Effector memory CD4-positive, alpha-beta T cell (primary cell): ENCODE data around the gene PAXX.

Experiments
- DNase-seq, 3 donors: peaks; one replicate each; pipeline ENCODE4 v3.0.0-alpha.2; 2020
- H3K27ac ChIP-seq: 2 replicates; pipeline ENCODE4 v1.7.0; 2013; ENCODE audit warnings: mild to moderate bottlenecking, low read length, moderate library complexity; ENCODE audit not compliant: insufficient read depth, poor library complexity, severe bottlenecking
- H3K27me3 ChIP-seq: replicated peaks from 2 replicates; pipeline ENCODE4 v1.7.0; 2013; ENCODE audit warnings: mild to moderate bottlenecking, low read length; ENCODE audit not compliant: insufficient read depth, control insufficient read depth, poor library complexity, severe bottlenecking
- H3K36me3 ChIP-seq: 2 replicates; pipeline ENCODE4 v1.7.0; 2013; ENCODE audit warnings: mild to moderate bottlenecking, low read length, moderate library complexity; ENCODE audit not compliant: control insufficient read depth, insufficient read depth
- H3K4me1 ChIP-seq: 2 replicates; pipeline ENCODE4 v1.7.0; 2013; ENCODE audit warnings: low read length, mild to moderate bottlenecking; ENCODE audit not compliant: control insufficient read depth, insufficient read depth, poor library complexity, severe bottlenecking
- H3K4me3 ChIP-seq: 2 replicates; pipeline ENCODE4 v1.7.0; 2013; ENCODE audit warnings: low read length, low read depth, mild to moderate bottlenecking; ENCODE audit not compliant: insufficient read depth, poor library complexity, severe bottlenecking
- H3K9me3 ChIP-seq: 2 replicates; pipeline ENCODE4 v1.7.0; 2013; ENCODE audit warnings: mild to moderate bottlenecking, low read length, moderate library complexity; ENCODE audit not compliant: control insufficient read depth

PAXX gene

GRCh38 chr9:137017791-137018497 lies 25.7 kb downstream of the PAXX start:
- H3K27ac ChIP-seq, result no peak overlapping the region
- no peak overlapping the region for H3K4me3 ChIP-seq
- no peak for DNase-seq
- H3K27me3 ChIP-seq, result no peaks in the 10 kb centered on the region
- H3K9me3 ChIP-seq, result no peaks in the 10 kb centered on the region
- H3K4me1 ChIP-seq, result no peaks in the 10 kb centered on the region
- peaks cover 44% of the 10 kb centered on the region for H3K36me3 ChIP-seq

DNA sequence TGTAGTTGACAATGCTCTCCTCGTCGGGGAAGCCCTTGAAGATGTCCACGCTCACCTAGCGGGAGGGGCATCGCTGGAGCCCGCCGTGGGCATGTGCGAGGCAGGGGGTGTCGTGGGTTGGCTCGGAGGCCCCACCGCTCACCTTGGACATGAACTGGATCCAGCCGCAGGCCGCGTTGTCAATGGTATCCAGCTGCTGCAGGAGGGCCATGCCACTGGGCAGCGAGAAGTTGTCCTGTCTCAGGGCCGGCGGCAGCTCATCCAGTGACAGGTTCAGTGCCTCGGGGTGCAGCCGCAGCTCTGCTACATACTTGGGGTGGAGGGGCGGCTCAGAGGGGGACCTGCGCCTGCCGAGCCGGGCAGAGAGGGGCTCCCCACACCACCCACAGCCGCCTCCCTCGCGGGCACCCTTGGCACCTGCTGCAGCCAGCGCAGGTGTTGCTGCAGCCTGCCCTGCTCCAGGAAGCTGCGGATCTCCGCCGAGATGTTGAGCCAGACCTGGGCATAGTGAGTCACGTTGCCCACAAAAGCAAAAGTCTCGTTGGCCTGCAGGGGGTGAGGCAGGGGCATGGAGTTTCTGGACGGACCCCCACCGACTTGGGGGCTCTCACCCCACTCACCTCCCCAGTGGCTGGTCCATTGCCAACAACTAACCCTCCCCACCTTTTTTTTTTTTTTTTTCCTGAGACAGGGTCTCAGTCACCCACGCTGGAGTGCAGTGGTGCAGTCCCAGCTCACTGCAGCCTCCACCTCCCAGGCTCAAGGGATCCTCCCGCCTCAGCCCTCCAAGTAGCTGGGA lies 26.7 kb downstream of the PAXX start:
- Histone ChIP-seq H3K9me3 (no peaks in the 10 kb centered on the region), H3K27ac (no peak overlapping the region), H3K36me3 (peaks cover 36% of the 10 kb centered on the region), H3K4me3 (no peak overlapping the region), H3K27me3 (no peaks in the 10 kb centered on the region), H3K4me1 (no peaks in the 10 kb centered on the region)
- DNase-seq, result no peak

DNA sequence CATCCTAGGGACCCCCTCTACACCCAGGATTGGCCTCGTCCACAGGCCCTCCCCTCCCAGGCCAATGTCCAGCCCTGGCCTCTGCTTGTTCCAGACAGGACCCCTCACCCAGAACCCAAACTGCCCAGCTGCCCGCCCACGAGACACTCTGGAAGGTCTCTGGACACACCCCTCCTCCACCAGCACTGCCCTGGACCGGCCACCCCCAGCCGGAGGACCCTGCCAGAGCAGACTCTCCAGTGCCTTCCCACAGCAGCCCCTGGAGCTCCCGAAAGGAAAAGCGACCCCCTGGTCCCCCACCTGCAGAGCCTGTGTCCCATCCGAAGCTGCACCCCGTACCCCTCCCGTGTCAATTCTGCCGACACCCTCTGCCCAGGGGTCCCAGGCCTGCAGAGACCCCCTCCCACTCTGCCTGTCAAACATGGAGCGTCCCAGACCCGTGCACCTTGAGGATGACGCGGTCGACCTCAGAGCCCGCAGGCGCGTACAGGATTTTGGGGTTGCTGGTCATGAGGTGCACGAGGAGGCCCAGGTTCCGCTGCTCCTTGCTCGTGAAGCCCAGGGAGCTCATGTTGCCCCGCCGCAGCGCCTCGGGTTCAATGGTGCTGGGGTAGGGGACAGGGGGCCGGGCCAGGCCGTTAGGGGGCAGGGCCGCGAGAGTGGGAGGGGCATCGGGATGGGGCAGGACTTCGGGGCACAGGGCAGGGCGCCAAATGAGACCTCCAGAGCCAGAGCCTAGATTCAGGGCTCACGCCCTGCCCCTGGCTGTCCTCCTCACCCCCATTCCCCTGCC lies 27.9 kb downstream of the PAXX start:
- Histone ChIP-seq H3K4me1 (peaks cover 3% of the 10 kb centered on the region), H3K27me3 (no peaks in the 10 kb centered on the region), H3K4me3 (no peak overlapping the region), H3K27ac (no peak overlapping the region), H3K36me3 (peaks cover 25% of the 10 kb centered on the region), H3K9me3 (no peaks in the 10 kb centered on the region)
- no peak for DNase-seq

GRCh38 chr9:137020771-137021567 lies 28.7 kb downstream of the PAXX start:
- Histone ChIP-seq H3K4me3 (no peak overlapping the region), H3K36me3 (peaks cover 19% of the 10 kb centered on the region), H3K9me3 (no peaks in the 10 kb centered on the region), H3K27ac (no peak overlapping the region), H3K4me1 (peaks cover 6% of the 10 kb centered on the region), H3K27me3 (no peaks in the 10 kb centered on the region)
- DNase-seq, result no peak

- H3K36me3 ChIP-seq, result peaks cover 13% of the 10 kb centered on the region
- H3K4me1 ChIP-seq, result peaks cover 6% of the 10 kb centered on the region
- DNase-seq, result no peak
- H3K27me3 ChIP-seq, result no peaks in the 10 kb centered on the region
- H3K27ac ChIP-seq, result peak overlapping the region; percentile 37
- H3K9me3 ChIP-seq, result no peaks in the 10 kb centered on the region
- no peak overlapping the region for H3K4me3 ChIP-seq
These were observed 29.4 kb downstream of the PAXX start for GRCh38 chr9:137021568-137021978.

DNA sequence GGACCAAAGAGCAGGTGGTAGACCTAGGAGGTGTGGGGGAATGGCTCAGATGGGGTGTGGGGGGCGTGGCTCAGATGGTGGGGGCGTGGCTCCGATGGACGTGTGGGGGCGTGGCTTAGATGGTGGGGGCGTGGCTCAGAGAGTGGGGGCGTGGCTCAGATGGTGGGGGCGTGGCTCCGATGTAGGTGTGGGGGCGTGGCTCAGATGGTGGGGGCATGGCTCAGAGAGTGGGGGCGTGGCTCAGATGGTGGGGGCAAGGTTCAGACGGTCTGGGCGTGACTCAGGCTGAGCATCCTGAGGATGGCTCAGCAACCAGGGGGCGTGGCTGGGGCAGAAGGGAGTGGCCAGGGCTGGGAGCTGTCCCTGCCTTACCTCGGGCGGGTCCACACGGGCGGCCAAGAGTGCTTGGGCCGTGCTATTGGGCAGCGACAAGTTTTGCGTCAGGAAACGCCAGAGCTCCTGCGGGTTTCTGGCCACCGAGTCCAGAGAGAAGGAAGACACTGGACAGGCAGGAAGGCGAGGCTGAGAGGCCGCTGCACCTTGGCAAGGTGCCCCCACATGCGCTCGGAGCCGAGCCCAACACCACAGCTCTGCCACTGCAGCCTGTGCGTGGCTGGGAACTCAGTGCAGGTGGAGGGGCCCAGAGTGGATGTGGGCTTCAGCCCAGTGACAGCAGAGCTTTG lies 29.9 kb downstream of the PAXX start:
- DNase-seq, result peak; percentile 56 to 77 (median 68)
- Histone ChIP-seq H3K4me1 (peaks cover 12% of the 10 kb centered on the region), H3K36me3 (peaks cover 7% of the 10 kb centered on the region), H3K9me3 (no peaks in the 10 kb centered on the region), H3K27ac (peak overlapping the region; percentile 37), H3K4me3 (no peak overlapping the region), H3K27me3 (no peaks in the 10 kb centered on the region)

GRCh38 chr9:137022662-137023008 lies 30.4 kb downstream of the PAXX start:
- H3K36me3 ChIP-seq, result peaks cover 3% of the 10 kb centered on the region

DNA sequence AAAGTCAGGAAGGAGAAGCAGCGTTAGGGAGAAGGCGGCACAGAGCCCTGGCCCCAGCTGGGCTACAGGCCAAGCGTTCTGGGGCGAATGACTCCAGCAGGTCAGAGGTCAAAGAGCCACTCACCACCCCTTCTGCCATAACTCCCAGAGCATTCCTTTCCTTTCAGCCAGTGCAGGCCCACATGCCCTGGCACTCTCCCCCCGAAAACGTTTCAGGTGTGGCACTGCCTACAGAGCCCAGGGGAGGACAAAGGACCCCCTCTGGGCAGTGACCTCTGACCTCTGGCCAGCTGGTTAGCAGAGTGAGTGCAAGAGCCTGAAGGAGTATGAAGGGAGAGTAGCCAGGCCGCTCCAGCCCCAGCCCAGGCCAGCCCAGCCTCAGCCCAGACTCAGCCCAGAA lies 30.9 kb downstream of the PAXX start:
- DNase-seq, result no peak
- peaks cover 17% of the 10 kb centered on the region for H3K4me1 ChIP-seq
- no peak overlapping the region for H3K27ac ChIP-seq
- no peak overlapping the region for H3K4me3 ChIP-seq
- no peaks in the 10 kb centered on the region for H3K36me3 ChIP-seq
- no peaks in the 10 kb centered on the region for H3K27me3 ChIP-seq
- H3K9me3 ChIP-seq, result no peaks in the 10 kb centered on the region

More at GRCh38 chr9:137022662-137023008, 30.4 kb downstream of the PAXX start:
- Histone ChIP-seq H3K27me3 (no peaks in the 10 kb centered on the region), H3K9me3 (no peaks in the 10 kb centered on the region), H3K27ac (no peak overlapping the region), H3K4me3 (no peak overlapping the region), H3K4me1 (peaks cover 17% of the 10 kb centered on the region)
- DNase-seq, result no peak

DNA sequence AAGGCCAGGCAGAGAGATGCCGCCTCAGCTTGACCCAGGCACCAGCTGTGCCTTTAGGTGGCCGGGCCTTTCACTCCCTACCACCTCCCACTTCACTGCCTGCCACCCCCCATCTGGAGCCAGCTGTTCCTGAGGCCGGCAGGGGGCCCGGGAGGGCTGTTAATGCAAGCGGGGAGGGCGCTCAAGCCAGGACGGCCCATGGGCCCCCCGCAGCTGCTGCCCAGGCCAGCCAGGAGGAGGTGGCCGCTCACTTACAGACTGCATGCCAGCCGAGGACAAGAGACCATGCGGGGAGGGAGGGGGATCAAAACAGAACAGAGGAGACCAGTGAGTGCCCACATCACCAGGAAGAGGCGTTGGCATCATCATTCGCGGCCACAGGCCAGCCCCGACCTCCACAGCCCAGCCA lies 31.4 kb downstream of the PAXX start:
- no peaks in the 10 kb centered on the region for H3K9me3 ChIP-seq
- H3K4me3 ChIP-seq, result no peak overlapping the region
- no peak overlapping the region for H3K27ac ChIP-seq
- H3K27me3 ChIP-seq, result no peaks in the 10 kb centered on the region
- DNase-seq, result no peak
- H3K36me3 ChIP-seq, result no peaks in the 10 kb centered on the region
- peaks cover 19% of the 10 kb centered on the region for H3K4me1 ChIP-seq
